Cardiac fibroblast (primary cell): Measurements from ENCODE around the gene LFNG.
"Not testable (repeated sequence)": the region's sequence is repeated elsewhere in the genome, so short reads cannot be mapped to it uniquely, and the experiment has no call there.

Source experiments
- DNase-seq, 2 donors: peaks; one replicate each; pipeline versions ENCODE4 v3.0.0 to v3.0.0-alpha.2; 2010; ENCODE audit warnings: low read depth in 2 of 2
- H3K4me3 ChIP-seq, 2 donors: replicated peaks in 1 of 2; 1 replicate in 1 of 2; 2 replicates in 1 of 2; pipeline ENCODE4 v1.5.1; 2011; ENCODE audit warnings: low read depth in 2 of 2, low read length in 2 of 2, mild to moderate bottlenecking in 2 of 2, moderate library complexity in 1 of 2
- CTCF ChIP-seq: IDR thresholded peaks from one replicate; pipeline ENCODE4 v1.5.1; 2011; ENCODE audit warnings: low read depth, mild to moderate bottlenecking, low read length, inconsistent platforms

LFNG gene

GRCh38 chr7:2559283-2559950 is 39.8 kb downstream of the LFNG start:
- DNase-seq, result peak in 1 of 2 donors; percentile 13
- TF ChIP-seq CTCF, result no peak

GRCh38 chr7:2563955-2564354 is 44.4 kb downstream of the LFNG start:
- not testable (repeated sequence) for H3K4me3 ChIP-seq, DNase-seq

More at GRCh38 chr7:2559283-2559950, 39.8 kb downstream of the LFNG start:
- peak overlapping the region; percentile 79 to 85 for H3K4me3 ChIP-seq

DNA sequence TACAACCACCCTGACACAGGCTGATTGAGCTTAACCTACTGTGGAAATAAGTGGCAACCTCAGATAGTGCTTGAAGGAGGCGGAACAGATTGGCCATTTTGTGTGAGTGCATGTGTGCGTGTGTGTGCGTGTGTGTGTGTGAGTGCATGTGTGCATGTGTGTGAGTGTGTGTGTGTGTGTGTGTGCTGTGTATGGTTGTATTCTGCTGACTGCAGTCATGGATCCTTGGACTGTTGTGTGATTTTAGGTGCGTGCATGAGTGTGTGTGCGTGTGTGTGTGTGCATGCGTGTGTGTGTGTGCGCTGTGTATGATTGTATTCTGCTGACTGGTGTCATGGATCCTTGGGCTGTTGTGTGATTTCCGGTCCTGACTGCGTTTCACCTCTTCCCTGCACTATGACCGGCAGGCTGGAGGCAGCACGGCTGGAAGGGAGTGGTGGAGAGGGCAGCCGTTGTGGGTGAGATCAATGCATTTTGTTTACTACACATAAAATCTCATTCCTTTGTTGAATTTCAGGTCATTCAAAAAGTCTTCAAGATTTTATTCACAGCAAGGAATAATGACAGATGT is 45.5 kb downstream of the LFNG start:
- no peak for DNase-seq
- no peak overlapping the region for H3K4me3 ChIP-seq
- TF ChIP-seq CTCF, result no peak

GRCh38 chr7:2566348-2566889 is 46.8 kb downstream of the LFNG start:
- TF ChIP-seq CTCF, result no peak
- no peak overlapping the region for H3K4me3 ChIP-seq
- DNase-seq, result peak in 1 of 2 donors; percentile 1

DNA sequence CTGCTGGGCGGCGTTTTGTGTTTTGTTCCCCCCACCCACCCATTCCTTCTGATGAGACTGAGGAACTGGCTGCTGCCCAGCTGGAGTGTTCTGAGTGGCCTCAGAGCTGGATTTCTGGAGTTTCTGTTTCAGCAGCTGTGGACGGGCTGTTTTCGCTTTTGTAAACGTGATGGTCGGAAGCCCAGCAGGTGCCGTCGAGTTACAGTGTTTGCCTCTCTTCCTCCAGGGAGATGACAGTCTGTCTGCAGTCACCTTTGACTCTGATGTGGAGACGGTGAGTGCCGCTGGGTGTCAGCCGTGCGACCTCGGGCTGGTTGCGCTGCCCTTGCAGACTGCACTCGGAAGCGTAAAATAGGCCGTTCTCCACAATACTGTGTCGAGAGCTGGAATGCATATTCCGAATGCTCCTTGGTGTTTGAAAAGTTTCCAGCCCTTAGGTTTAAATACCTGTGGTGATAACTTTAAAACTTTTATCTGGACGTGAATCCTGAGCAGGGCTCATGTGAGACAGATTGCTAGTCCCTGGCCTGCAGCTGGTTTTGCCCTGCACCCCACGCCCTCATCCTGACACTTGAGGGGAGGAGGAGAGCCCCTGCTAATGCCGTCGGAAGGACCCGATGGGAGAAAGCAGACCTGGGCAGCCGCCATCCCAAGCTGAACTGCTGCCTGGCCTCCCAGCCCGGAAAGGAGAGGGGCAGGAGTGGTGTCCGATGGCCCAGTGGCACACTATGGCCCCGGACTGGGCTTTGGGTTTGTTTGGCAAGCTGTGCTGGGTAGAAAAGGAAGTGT is 47.5 kb downstream of the LFNG start:
- DNase-seq, result no peak
- TF ChIP-seq CTCF, result peak; percentile 6
- H3K4me3 ChIP-seq, result no peak overlapping the region

DNA sequence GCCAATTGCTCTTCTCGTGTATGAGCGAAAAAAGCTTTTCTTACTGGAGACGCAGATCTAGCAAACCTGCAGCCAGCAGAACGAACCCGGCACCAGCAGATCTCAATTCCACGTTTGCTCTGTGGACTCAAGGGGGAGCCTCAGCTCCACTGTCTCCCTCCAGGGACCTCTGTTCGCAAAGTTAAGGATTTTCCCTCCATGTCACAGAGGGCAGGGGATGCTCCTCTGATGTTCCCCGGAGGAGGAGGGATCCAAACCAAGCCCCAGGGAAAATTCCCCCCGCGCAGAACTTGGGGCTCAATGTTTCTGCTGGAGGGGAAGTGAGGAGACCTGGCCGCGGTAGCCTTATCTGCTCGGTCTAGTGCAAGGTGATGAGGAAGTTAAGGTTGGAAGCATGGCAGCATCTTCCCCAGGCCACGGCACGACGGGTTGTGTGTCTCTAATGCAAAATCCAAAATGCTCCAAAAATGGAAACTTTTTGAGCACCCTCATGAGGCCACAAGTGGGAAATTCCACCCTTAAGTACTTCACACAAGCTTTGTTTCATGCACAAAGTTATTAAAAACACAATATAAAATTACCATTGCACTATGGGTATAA is 48.2 kb downstream of the LFNG start:
- peak; percentile 48 to 52 for DNase-seq
- no peak overlapping the region for H3K4me3 ChIP-seq
- TF ChIP-seq CTCF, result peak; percentile 66
